ENCODE results near the gene ETS1. TPM values are rescaled to one million over a fixed set of nuclear protein-coding genes. Genes with fewer than 3 reads are reported as not detected.

Gene ETS1
- total RNA-seq, 1 donor from 2014 or later, result 39.4 TPM

- no peak for DNase-seq (ENCODE audit: low spot score)
These were observed 40.4 kb downstream of the ETS1 start for GRCh38 chr11:128546916-128547315.

GRCh38 chr11:128544471-128545051 is 42.8 kb downstream of the ETS1 start:
- no peak for DNase-seq (ENCODE audit: low spot score)

- DNase-seq (ENCODE audit: low spot score), result no peak
These were observed 46.9 kb downstream of the ETS1 start for GRCh38 chr11:128540469-128540868.

- no peak for DNase-seq (ENCODE audit: low spot score)
These were observed 50.9 kb downstream of the ETS1 start for GRCh38 chr11:128536506-128536905.

- no peak for DNase-seq (ENCODE audit: low spot score)
These were observed 51.6 kb downstream of the ETS1 start for GRCh38 chr11:128535468-128536457.

- DNase-seq (ENCODE audit: low spot score), result no peak
These were observed 53.9 kb downstream of the ETS1 start for GRCh38 chr11:128533472-128533871.

- DNase-seq (ENCODE audit: low spot score), result no peak
These were observed 54.7 kb downstream of the ETS1 start for GRCh38 chr11:128532572-128533091.

- DNase-seq (ENCODE audit: low spot score), result no peak
These were observed 55.3 kb downstream of the ETS1 start for GRCh38 chr11:128532016-128532571.

- DNase-seq (ENCODE audit: low spot score), result no peak
These were observed 55.8 kb downstream of the ETS1 start for GRCh38 chr11:128531588-128531987.

GRCh38 chr11:128530118-128531074 is 57.0 kb downstream of the ETS1 start:
- DNase-seq (ENCODE audit: low spot score), result no peak

GRCh38 chr11:128528294-128528693 is 59.1 kb downstream of the ETS1 start:
- no peak for DNase-seq (ENCODE audit: low spot score)

- DNase-seq (ENCODE audit: low spot score), result no peak
These were observed 60.3 kb downstream of the ETS1 start for GRCh38 chr11:128527046-128527445.

- DNase-seq (ENCODE audit: low spot score), result no peak
These were observed 61.7 kb downstream of the ETS1 start for GRCh38 chr11:128525411-128526243.

- no peak for DNase-seq (ENCODE audit: low spot score)
These were observed 63.2 kb downstream of the ETS1 start for GRCh38 chr11:128524172-128524571.

- DNase-seq (ENCODE audit: low spot score), result no peak
These were observed 63.7 kb downstream of the ETS1 start for GRCh38 chr11:128523641-128524040.

- no peak for DNase-seq (ENCODE audit: low spot score)
These were observed 64.3 kb downstream of the ETS1 start for GRCh38 chr11:128522943-128523518.

GRCh38 chr11:128522055-128522942 is 65.1 kb downstream of the ETS1 start:
- DNase-seq (ENCODE audit: low spot score), result peak; percentile 93

GRCh38 chr11:128521682-128522054 is 65.7 kb downstream of the ETS1 start:
- no peak for DNase-seq (ENCODE audit: low spot score)

Measured in mucosa of gallbladder (tissue), 1 donor.